ENCODE measurements around the gene PRKCZ.
A peak's percentile ranks its signal among the peaks of the same experiment; 100 is the strongest.
"Not testable (repeated sequence)": the region's sequence is repeated elsewhere in the genome, so short reads cannot be mapped to it uniquely, and the experiment has no call there.

PRKCZ gene

GRCh38 chr1:2115008-2115641 is 64.9 kb downstream of the PRKCZ start:
- no peak overlapping the region for H4K8ac ChIP-seq (ENCODE audit: low read depth, low read length)
- no peak overlapping the region for H3K56ac ChIP-seq (ENCODE audit: low read length)
- H3K18ac ChIP-seq (ENCODE audit: low read length): no peak overlapping the region
- H3K23ac ChIP-seq (ENCODE audit: low read length): no peak overlapping the region
- H2AK5ac ChIP-seq (ENCODE audit: low read length): no peak overlapping the region
- peaks cover 4% of the 10 kb centered on the region for H3K4me1 ChIP-seq (ENCODE audit: control insufficient read depth, low read depth, low read length)
- no peaks in the 10 kb centered on the region for H3K79me1 ChIP-seq (ENCODE audit: low read length)
- no peak overlapping the region for H3K27ac ChIP-seq (ENCODE audit: low read depth, low read length)
- no peak overlapping the region for H3K4ac ChIP-seq (ENCODE audit: low read depth, low read length)
- no peak overlapping the region for H2BK15ac ChIP-seq (replicated peaks; ENCODE audit: low read depth)
- no peak overlapping the region for H3K4me3 ChIP-seq (ENCODE audit: low read length)
- WGBS (ENCODE audit: extremely low coverage, insufficient coverage, low lambda C conversion rate): no CpG with 5 or more reads among the region's 33 CpGs
- no peak overlapping the region for H3K9ac ChIP-seq (ENCODE audit: low read length)
- no peak overlapping the region for H4K5ac ChIP-seq (ENCODE audit: low read length)
- H3K36me3 ChIP-seq (ENCODE audit: control insufficient read depth, insufficient read depth, low read length): no peaks in the 10 kb centered on the region
- no peak for DNase-seq
- no peak overlapping the region for H2BK120ac ChIP-seq (ENCODE audit: low read depth, low read length)
- H3K4me2 ChIP-seq (ENCODE audit: low read length): no peak overlapping the region
- H3K27me3 ChIP-seq (ENCODE audit: insufficient read depth, low read length, poor library complexity): no peaks in the 10 kb centered on the region
- H3K79me2 ChIP-seq (ENCODE audit: control insufficient read depth, insufficient read depth, low read length): no peaks in the 10 kb centered on the region
- no peak overlapping the region for H2BK5ac ChIP-seq (ENCODE audit: low read length)

- Histone ChIP-seq H3K4ac (ENCODE audit: low read depth, low read length) (no peak overlapping the region), H2BK5ac (ENCODE audit: low read length) (no peak overlapping the region), H3K79me2 (ENCODE audit: control insufficient read depth, insufficient read depth, low read length) (no peaks in the 10 kb centered on the region), H4K8ac (ENCODE audit: low read depth, low read length) (no peak overlapping the region), H3K79me1 (ENCODE audit: low read length) (no peaks in the 10 kb centered on the region), H3K18ac (ENCODE audit: low read length) (no peak overlapping the region), H2AK5ac (ENCODE audit: low read length) (no peak overlapping the region), H3K27ac (ENCODE audit: low read depth, low read length) (no peak overlapping the region), H2BK15ac (replicated peaks; ENCODE audit: low read depth) (no peak overlapping the region), H3K4me3 (ENCODE audit: low read length) (no peak overlapping the region), H3K23ac (ENCODE audit: low read length) (no peak overlapping the region), H3K4me2 (ENCODE audit: low read length) (peak overlapping the region; percentile 19), H3K4me1 (ENCODE audit: control insufficient read depth, low read depth, low read length) (peaks cover 4% of the 10 kb centered on the region), H3K27me3 (ENCODE audit: insufficient read depth, low read length, poor library complexity) (no peaks in the 10 kb centered on the region), H2BK120ac (ENCODE audit: low read depth, low read length) (no peak overlapping the region), H4K5ac (ENCODE audit: low read length) (no peak overlapping the region), H3K36me3 (ENCODE audit: control insufficient read depth, insufficient read depth, low read length) (no peaks in the 10 kb centered on the region), H3K9ac (ENCODE audit: low read length) (peak overlapping the region; percentile 56), H3K56ac (ENCODE audit: low read length) (peak overlapping the region; percentile 69)
- DNase-seq: peak; percentile 67
- WGBS (ENCODE audit: extremely low coverage, insufficient coverage, low lambda C conversion rate): no CpG with 5 or more reads among the region's 28 CpGs
These were observed 65.6 kb downstream of the PRKCZ start for GRCh38 chr1:2115702-2116341.

GRCh38 chr1:2119886-2120285 is 69.7 kb downstream of the PRKCZ start:
- Histone ChIP-seq H3K56ac (ENCODE audit: low read length) (no peak overlapping the region), H3K4me3 (ENCODE audit: low read length) (no peak overlapping the region), H3K79me1 (ENCODE audit: low read length) (no peaks in the 10 kb centered on the region), H3K79me2 (ENCODE audit: control insufficient read depth, insufficient read depth, low read length) (no peaks in the 10 kb centered on the region), H3K4me1 (ENCODE audit: control insufficient read depth, low read depth, low read length) (peaks cover 4% of the 10 kb centered on the region), H2AK5ac (ENCODE audit: low read length) (no peak overlapping the region), H3K36me3 (ENCODE audit: control insufficient read depth, insufficient read depth, low read length) (no peaks in the 10 kb centered on the region), H2BK5ac (ENCODE audit: low read length) (no peak overlapping the region), H3K27me3 (ENCODE audit: insufficient read depth, low read length, poor library complexity) (no peaks in the 10 kb centered on the region), H2BK120ac (ENCODE audit: low read depth, low read length) (no peak overlapping the region), H3K4me2 (ENCODE audit: low read length) (no peak overlapping the region), H2BK15ac (replicated peaks; ENCODE audit: low read depth) (no peak overlapping the region), H3K4ac (ENCODE audit: low read depth, low read length) (no peak overlapping the region), H3K27ac (ENCODE audit: low read depth, low read length) (no peak overlapping the region), H4K5ac (ENCODE audit: low read length) (no peak overlapping the region), H3K23ac (ENCODE audit: low read length) (no peak overlapping the region), H4K8ac (ENCODE audit: low read depth, low read length) (no peak overlapping the region), H3K18ac (ENCODE audit: low read length) (no peak overlapping the region), H3K9ac (ENCODE audit: low read length) (no peak overlapping the region)
- no peak for DNase-seq
- WGBS (ENCODE audit: extremely low coverage, insufficient coverage, low lambda C conversion rate): no CpG with 5 or more reads among the region's 5 CpGs

- H3K79me1 ChIP-seq (ENCODE audit: low read length): no peaks in the 10 kb centered on the region
- H3K9ac ChIP-seq (ENCODE audit: low read length): no peak overlapping the region
- H4K5ac ChIP-seq (ENCODE audit: low read length): no peak overlapping the region
- no peak overlapping the region for H2BK15ac ChIP-seq (replicated peaks; ENCODE audit: low read depth)
- no peak overlapping the region for H3K4me2 ChIP-seq (ENCODE audit: low read length)
- no peak overlapping the region for H3K23ac ChIP-seq (ENCODE audit: low read length)
- no peak overlapping the region for H4K8ac ChIP-seq (ENCODE audit: low read depth, low read length)
- H2AK5ac ChIP-seq (ENCODE audit: low read length): no peak overlapping the region
- no peak overlapping the region for H3K4ac ChIP-seq (ENCODE audit: low read depth, low read length)
- no peaks in the 10 kb centered on the region for H3K36me3 ChIP-seq (ENCODE audit: control insufficient read depth, insufficient read depth, low read length)
- H3K4me1 ChIP-seq (ENCODE audit: control insufficient read depth, low read depth, low read length): no peaks in the 10 kb centered on the region
- H2BK120ac ChIP-seq (ENCODE audit: low read depth, low read length): no peak overlapping the region
- no peak overlapping the region for H3K56ac ChIP-seq (ENCODE audit: low read length)
- H3K4me3 ChIP-seq (ENCODE audit: low read length): no peak overlapping the region
- no CpG with 5 or more reads among the region's 14 CpGs for WGBS (ENCODE audit: extremely low coverage, insufficient coverage, low lambda C conversion rate)
- DNase-seq: no peak
- H3K27ac ChIP-seq (ENCODE audit: low read depth, low read length): no peak overlapping the region
- no peaks in the 10 kb centered on the region for H3K79me2 ChIP-seq (ENCODE audit: control insufficient read depth, insufficient read depth, low read length)
- no peaks in the 10 kb centered on the region for H3K27me3 ChIP-seq (ENCODE audit: insufficient read depth, low read length, poor library complexity)
- H3K18ac ChIP-seq (ENCODE audit: low read length): no peak overlapping the region
- H2BK5ac ChIP-seq (ENCODE audit: low read length): no peak overlapping the region
These were observed 71.0 kb downstream of the PRKCZ start for GRCh38 chr1:2121101-2121691.

GRCh38 chr1:2121794-2122193 is 71.6 kb downstream of the PRKCZ start:
- H3K4me1 ChIP-seq (ENCODE audit: control insufficient read depth, low read depth, low read length); H3K4me2 ChIP-seq (ENCODE audit: low read length); H3K4me3 ChIP-seq (ENCODE audit: low read length); H3K79me2 ChIP-seq (ENCODE audit: control insufficient read depth, insufficient read depth, low read length); H2BK5ac ChIP-seq (ENCODE audit: low read length); H3K79me1 ChIP-seq (ENCODE audit: low read length); H3K18ac ChIP-seq (ENCODE audit: low read length); H3K56ac ChIP-seq (ENCODE audit: low read length); H3K4ac ChIP-seq (ENCODE audit: low read depth, low read length); H3K36me3 ChIP-seq (ENCODE audit: control insufficient read depth, insufficient read depth, low read length); H2AK5ac ChIP-seq (ENCODE audit: low read length); H3K27ac ChIP-seq (ENCODE audit: low read depth, low read length); DNase-seq; H2BK15ac ChIP-seq (replicated peaks; ENCODE audit: low read depth); H4K5ac ChIP-seq (ENCODE audit: low read length); H2BK120ac ChIP-seq (ENCODE audit: low read depth, low read length); H3K23ac ChIP-seq (ENCODE audit: low read length); H3K27me3 ChIP-seq (ENCODE audit: insufficient read depth, low read length, poor library complexity); H4K8ac ChIP-seq (ENCODE audit: low read depth, low read length); H3K9ac ChIP-seq (ENCODE audit: low read length): not testable (repeated sequence)
- no CpG with 5 or more reads among the region's 23 CpGs for WGBS (ENCODE audit: extremely low coverage, insufficient coverage, low lambda C conversion rate)
